ENCODE measurements around the gene TMEM181.
A peak's percentile ranks its signal among the peaks of the same experiment; 100 is the strongest.
"Not testable (repeated sequence)": the region's sequence is repeated elsewhere in the genome, so short reads cannot be mapped to it uniquely, and the experiment has no call there.

The TMEM181 gene

DNA sequence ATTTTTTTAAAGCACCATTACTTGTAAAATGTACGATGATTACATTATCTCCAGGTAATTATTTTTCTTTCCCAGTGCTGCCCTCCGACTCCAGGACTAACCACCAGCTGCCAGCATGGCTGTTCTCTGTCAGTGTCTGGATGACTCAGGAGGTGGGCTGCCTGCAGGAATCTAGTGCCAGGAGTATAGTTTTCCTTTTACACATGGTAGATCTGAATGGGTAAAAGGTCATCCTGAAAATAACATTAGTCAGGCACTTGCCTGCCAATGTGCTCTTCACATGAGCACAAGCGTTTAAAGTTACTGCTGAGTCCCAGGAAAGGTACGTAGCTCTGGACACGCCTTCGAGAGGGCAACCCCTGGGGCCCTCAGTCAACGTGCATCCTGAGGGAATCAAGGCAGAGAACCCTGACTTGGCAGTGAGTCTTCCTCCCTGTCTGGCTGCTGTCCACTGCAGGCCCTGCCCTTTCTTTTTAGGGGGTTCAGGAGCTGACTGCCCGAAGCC, 82.3 kb downstream of the TMEM181 start:
- DNase-seq: no peak

DNA sequence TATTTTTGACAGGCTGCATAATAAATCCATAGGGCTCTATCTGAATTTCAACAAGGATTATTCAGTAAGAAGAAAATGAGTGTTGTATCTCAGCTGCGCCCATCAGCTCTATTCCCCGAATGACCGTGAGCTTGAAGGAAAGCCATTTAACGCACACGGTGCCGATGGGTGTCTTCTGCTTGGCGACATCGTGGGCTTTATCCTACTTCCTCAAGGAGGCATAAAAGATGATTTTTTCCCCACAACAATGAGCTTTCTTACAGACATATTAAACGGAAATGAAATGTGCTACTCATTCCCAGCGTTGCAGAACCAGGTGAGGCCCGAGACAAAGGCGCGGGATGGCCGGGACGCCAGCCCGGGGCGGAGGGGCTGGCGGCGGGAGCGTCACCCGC, 83.9 kb downstream of the TMEM181 start:
- DNase-seq: no peak

DNA sequence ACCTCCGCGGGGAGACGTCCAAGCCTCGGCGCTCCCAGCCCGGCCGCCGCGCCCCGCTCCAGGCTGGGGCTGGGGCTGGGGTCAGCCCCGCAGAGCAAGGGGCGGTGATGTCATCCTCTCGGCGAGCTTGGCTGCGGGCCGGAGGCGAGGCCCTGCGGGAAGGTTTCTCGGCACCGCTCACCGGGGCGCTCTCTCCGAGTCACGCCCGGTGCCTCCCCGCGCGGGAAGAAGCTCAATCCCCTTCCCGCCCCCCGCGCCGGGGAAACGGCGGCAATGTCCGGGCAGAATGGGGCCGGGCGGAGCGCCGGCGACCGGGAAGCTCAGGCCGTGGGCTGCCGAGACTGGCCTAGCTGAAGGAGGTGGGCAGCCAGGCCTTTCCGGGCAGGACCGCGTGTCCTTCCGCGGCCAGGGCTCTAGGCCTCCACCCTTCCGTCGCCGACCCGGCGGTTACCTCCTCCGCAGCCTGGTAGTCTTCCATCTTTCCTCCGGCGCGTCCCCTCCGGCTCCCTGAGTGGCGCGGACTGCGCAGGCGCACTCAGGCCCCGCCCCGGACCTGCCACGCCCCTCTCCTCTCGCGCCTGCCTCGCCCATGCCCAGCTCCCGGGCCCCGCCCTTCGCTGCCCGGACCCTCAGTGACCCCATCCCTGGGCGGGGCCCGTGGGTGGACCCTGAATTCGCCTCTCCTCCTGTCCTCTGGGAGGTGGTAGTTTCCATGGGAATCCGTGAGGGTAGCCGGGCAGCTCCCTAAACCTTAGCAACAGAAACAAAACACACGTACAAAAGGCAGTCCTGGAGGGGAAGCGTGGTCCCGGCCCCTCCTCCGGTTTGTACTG, 84.6 kb downstream of the TMEM181 start, which contains the start of gene DYNLT1:
DYNLT1 (minus strand) TSS at position 513 of the 833 bp plus-strand sequence; CDS start at position 478, 35 bp downstream.
- peak; percentile 92 for DNase-seq

DNA sequence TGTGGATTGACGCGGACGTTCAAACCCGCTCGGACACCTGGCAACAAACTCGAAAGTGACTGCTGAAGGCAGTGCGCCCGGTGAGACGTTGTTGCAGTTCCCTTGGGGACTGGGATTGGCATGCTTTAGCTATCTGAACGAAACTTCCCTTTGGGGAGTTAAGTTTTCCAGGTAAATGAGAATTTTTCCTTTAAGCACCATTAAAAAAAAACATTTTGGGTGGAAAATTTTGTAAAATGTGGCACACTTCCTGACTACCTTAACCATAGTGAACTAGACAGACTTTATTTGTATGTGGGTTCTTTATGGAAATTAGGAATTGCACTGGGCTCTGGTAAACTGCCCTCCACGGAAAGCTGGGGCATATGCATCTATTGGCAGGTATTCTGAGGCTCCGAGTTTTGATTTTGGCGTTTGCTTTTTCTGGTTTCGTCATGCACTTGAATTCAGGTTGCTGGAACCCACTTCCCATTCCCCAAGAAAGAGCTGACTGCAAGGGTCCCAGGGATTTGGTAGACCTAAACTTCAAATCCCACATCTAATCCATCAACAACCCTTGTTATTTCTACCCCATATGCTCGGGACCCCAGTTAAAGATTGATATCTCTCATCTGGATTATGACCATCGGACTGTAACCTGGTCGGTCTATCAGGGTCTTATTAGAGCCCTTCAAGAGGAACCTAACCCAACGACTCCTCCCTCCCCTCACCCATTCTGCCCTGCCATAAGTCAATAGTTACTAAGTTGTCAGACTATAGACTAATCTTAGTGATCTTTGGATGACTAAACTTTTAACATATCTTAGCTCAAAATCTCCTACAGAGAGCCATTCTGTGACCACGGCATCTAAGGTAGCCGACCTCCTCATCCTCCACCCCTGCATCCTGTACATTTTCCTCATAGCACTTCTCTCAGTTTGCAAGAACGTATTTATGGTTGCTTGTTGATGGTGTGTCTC, 85.5 kb downstream of the TMEM181 start:
- no peak for DNase-seq

DNA sequence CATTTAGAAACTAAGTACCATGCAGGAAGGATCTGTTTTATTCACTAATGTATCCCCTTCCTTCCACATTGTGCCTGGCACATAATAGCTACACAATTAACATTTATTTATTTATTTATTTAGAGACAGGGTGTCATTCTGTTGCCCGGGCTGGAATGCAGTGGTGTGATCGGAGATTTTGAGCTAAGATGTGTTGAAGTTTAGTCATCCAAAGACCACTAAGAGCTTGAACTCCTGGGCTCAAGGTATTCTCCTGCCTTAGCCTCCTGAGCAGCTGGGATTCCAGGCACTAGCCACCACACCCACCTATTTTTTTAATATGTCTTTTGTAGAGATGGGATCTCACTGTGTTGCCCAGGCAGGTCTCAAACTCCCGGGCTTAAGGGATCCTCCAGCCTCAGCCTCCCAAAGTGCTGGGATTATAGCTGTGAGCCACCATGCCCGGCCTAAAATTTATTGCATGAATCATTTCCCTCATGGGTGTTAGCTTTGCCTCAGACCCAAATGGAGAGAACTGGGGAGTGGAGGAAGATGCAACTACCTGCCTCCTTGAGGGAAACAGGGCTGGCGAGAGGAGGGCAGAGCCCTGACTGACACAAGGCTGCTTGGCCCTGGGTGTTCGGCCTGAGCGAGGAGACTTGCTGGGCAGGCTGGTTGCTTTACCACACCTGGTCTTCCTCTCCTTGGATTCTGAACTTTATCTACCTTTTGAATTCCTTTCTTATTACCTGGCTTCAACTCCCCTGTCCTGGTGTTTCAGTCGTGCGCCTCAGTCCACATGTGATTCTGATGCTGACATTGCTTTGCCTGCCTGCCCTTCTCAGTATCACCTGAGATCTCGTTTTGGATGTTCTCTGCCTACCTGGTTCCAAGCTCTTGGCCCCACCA, 86.4 kb downstream of the TMEM181 start:
- no peak for DNase-seq

DNA sequence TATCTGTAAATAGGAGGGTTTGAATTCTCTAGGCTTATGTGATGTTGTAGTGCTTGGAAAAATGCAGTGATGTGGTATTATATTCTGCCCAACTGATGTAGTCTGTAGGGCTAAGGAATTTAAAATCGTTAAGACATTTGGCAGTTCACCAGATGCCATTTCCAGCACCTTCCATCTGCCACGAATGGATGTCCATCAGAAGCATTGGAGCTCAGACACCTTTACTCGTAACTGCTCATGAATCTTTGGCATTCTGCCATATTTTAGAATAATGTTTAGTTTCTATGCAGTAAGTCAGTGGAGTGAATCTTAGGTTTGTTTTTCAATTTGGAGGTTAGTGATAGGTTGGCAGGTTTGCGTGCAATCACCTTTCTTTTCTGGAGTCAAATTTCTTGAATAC, 87.6 kb downstream of the TMEM181 start:
- peak; percentile 17 for DNase-seq

DNA sequence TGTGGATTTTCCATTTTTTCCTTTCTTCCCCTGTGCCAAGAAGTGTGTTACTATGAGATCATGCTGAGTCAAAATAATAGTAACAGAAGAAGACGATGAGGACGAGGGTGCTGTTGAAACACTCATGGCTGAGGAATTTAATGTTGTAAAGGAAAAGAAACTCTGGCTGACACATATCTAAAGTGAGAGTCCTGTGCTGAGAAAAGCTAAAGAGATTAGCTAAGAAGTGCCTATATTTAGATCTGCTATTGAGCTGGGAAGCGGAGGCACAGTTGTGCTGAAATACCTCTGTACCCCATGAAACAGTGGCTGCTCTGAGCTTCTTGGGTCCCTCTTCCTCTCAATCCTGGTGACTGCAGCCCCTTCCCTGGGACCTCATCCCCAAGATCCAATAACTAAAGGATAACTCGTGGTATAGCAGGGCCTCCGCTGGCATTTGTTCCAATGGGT, 88.8 kb downstream of the TMEM181 start:
- no peak for DNase-seq

DNA sequence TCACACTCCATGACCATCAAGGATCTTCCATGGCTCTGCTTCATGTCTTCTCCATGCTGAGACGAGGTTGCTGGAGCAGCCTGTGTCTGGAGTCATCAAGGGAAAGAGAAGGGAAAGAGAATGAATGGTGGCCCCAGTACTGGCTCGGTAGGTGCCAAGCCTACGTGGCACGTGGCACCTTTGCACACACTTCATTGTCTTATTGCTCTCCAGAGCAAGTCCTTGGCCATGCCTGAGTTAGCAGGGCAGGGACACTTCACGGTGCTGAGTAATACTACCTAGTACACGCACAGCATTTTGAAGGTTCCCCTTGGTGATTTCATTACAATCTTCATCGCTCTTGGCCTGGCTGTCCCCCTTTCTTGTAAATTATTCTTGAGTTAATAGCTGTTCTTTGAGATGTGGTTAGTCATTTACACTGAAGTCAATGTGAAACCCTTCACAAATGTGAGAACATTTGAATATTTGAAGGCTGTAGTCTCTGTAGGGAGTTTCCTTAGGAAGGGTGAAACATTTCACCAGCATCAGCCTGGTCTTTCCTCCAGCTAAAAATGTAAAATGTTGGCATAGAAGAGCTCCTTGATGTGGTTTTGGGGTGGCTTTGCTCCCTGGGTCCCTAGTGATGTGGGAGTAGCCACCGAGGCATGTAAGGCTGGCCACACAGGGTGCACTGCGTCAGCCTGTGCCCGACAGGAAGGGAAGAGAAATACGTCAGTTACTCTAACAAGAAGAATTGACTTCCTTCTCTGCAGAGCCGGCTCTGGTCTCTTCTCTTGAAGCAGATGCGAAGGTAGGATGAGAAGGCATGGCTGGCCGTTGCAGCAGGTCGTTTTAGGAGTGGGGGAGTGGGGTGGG, 89.6 kb downstream of the TMEM181 start, which contains the start of gene SYTL3:
SYTL3 (plus strand) TSS at position 766 of the 855 bp plus-strand sequence. CDS start 13,215 bp downstream, outside the sequence.
- DNase-seq: no peak

DNA sequence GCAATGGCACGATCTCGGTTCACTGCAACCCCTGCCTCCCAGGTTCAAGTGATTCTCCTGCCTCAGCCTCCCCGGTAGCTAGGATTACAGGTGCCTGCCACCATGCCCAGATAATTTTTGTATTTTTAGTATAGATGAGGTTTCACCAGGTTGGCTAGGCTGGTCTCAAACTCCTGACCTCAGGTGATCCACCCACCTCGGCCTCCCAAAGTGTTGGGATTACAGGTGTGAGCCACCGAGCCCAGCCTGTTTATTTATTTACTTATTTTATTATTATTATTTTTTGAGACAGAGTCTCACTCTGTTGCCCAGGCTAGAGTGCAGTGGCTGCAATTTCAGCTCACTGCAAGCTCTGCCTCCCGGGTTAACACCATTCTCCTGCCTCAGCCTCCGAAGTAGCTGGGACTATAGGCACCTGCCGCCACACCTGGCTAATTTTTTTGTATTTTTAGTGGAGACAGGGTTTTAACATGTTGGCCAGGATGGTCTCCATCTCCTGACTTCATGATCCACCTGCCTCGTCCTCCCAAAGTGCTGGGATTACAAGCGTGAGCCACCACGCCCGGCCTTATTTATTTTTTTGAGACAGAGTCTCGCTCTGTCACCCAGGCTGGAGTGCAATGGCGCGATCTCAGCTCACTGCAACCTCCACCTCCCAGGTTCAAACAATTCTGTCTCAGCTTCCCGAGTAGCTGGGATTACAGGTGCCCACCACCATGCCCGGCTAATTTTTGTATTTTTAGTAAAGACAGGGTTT, 92.3 kb downstream of the TMEM181 start:
- not testable (repeated sequence) for DNase-seq

DNA sequence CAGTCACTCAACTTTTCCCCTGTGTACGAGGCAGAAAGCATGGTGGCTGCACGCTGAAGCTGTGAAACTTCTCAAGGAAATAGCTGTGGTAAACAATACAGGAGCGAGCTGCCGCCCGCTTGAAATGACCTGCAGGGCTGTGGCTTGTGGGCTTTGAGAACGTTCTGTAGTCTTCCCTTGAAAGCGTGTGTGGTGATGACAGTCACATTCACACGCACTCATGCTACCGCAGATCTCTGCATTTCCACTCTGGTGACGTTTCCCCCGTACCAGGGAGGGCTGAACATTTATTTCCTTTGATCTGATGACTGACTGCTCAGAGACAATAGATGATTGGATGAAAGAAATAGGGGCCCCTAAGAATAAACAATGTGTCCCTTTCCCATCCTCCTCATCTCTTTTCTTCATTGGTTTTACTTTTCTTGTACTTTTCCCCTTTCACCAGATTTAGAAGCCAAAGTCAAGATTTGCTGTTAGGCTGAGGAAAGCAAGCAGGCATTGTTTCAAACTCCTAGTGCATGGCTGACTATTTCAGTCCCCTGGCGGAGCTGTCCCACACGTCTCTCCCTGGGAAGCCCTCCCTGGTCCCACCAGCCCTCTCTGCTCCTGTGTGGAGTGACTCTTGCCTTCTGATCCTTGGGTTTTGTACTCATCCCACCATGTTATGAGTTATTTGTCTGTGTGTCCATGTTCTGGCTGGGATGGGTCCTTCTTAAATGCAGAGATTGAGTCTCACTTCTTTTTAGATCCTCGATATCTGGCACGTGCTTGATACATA, 93.9 kb downstream of the TMEM181 start:
- no peak for DNase-seq

DNA sequence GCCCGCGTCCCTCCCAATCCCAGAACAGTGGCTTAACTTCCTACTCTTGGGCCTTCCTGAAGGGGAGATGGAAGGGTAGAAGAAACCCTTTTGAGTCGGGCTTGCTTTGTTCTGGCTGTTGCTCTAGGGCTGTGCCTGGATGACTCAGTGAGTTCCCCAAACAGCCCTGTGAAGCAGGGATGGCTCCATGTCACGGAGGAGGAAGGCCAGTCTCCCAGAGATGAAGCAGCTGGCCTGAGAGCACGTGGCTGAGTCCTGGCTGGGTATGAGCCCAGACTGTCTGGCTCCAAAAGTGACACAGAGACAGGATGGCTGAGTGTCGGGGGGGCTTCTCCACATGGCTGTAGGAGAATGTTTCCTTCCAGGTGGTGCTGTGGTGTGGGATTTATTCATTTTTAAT, 94.6 kb downstream of the TMEM181 start:
- DNase-seq: peak; percentile 33

DNA sequence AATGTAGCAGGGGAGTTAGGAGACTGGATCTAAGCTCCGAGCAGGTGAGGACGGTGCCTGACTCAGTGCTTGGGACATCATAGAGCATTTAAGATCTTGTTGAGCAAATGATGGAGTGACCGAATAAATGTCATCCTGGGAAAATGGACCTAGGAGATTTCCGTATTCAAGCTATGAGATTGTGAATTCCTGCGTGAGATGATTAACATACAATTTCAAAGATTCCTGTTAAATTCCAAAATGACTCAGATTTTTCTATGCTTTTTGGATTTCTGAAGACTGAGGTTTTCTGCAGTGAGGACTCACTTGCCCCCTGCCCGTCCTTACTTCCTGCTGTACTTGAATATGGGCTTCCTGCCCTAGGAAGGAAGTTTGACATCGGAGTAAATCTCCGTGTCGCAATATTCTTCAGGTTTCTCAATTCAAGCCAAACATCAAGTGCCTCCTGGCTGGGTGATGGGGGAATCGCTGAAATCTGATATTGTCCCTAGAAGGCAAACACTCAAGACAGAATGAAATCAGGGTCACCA, 95.1 kb downstream of the TMEM181 start:
- no peak for DNase-seq

DNA sequence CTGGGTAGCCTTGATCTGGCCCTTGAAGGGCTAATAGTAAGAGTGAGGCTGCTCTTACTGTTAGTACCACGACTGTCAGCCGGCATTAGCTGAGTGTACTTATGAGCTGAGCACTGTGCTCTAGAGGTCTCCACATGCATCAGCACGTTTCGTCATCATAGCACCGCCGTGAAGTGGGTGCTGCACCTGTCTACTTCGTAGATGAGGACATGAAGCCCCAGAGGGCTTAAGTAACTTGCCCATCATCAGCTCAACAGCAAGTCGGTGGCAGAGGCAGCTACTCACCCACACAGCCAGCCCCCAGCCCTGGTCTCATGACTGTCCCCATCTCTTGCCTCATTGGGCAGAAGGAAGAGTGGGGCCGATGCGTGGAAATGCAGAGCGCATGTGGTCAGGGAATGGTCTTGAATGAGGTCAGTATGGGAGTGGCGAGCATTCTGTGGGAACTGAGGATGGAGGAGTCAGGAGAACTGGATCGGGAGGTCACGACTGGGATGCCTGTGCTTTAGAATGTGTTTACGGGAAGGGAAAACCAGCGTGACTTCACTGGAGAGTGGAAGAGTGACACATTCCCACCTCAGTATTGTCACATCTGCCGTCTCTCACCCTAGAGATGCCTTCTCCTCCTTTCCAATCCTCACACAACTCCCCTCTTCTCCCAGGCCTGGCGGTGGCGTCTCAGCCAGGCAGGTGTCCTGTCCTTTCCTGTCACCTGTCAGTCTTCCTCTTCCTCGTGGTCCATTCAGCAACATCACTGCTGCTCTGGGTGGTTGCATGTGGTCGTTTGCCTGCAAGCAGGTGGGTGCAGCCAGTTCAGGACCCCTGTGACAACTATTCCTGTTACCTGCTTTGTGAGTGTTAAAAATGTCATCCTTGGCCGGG, 95.9 kb downstream of the TMEM181 start:
- peak; percentile 89 for DNase-seq

DNA sequence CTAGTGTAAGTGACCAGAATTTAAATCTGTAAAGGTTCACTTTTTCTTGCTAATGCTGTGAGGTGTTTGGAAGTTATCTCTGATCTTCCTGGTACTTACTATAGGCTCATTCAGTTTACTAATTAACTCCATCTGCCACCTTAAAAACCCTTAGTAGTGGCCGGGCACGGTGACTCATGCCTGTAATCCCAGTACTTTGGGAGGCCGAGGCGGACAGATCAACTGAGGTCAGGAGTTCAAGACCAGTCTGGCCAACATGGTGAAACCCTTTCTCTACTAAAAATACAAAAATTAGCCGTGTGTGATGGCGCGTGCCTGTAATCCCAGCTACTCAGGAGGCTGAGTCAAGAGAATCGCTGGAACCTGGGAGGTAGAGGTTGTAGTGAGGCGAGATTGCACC, 97.1 kb downstream of the TMEM181 start:
- not testable (repeated sequence) for DNase-seq

DNA sequence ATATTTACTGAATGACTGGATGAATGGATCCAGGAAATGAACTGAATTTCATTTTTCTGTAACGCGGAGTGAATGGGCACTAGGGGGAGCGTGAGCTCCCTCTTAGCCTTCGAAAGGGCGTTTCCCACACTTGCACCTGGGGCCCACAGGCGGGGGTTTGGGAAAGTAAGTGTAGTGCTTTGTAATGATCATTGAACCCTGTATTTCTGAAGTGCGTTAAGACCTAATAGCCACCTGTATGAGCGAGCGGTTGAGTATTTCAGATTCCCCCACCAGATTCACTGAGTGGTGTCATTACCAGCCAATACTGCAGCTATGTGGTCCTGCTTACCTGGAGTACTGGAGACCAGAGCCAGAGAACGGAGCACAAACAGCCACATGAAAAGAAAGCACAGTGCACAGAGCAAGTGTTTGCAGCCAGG, 100.5 kb downstream of the TMEM181 start:
- DNase-seq: peak; percentile 42

DNA sequence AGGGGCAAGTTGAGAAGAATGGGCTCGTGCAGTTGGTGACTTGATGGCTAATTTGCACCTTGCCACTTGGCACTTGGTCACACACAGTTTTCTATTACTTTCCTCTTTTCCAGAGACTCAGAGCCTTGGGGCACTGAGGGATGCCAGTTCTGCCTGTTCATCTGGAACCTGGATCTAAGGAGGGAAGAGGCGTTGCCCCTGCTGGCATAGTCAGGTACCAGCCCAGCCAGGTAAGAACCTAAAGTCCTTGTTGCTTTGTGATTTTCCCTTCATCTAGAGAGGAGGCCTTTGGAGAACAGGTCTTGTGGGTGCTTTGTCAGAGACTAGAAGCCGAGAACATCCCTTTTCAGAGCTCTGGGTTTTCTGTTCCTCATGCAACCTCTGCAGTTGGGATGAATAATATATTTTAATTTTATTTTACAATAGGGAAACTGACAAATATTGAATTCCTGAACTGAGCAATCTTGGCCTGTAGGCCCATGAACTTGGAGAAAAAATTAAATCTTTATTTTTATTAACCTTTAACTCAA, 101.3 kb downstream of the TMEM181 start:
- DNase-seq: no peak

DNA sequence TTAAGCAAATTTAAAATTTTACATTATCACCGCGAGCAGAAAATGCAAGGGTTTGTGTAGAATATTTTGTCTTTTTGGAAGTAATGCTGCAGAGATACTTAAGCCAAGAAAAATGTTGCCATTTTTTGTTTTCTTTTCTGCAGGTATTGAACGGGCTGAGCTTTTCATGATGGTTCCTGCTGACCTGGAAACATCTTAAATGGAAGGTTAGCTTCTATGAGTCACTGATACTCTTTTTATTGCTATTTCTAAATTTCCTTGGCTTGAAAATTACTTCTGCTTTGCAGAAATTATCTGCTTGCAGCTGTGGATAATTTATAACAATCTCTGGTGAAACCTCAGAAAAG, 102.7 kb downstream of the TMEM181 start:
- no peak for DNase-seq

Measured in NCI-H1092 treated with DMSO at 0.1 percent for 48 hours (cell line).